GM23248 (cell line): ENCODE data around the gene CLIC6. TPM values are rescaled to one million over a fixed set of nuclear protein-coding genes. Genes with fewer than 3 reads are reported as not detected.
A peak's percentile ranks its signal among the peaks of the same experiment; 100 is the strongest.

Source experiments
- DNase-seq: peaks from one replicate; pipeline ENCODE4 v3.0.0-alpha.2; 2015
- H2AFZ ChIP-seq: fragments of 200-600 bp; sonication (generic); 2 replicates; pipeline ENCODE4 v1.6.1; 2016; ENCODE audit warnings: antibody characterized with exemption
- H3F3A ChIP-seq: fragments of 200-600 bp; sonication (generic); 2 replicates; pipeline ENCODE4 v1.6.1; 2016; ENCODE audit warnings: mild to moderate bottlenecking, antibody characterized with exemption, mixed run types; ENCODE audit not compliant: insufficient read depth
- H3K27ac ChIP-seq: fragments of 200-600 bp; sonication (generic); 2 replicates; pipeline ENCODE4 v1.5.1; 2016; ENCODE audit warnings: mild to moderate bottlenecking
- H3K27me3 ChIP-seq: fragments of 200-600 bp; sonication (generic); replicated peaks from 2 replicates; pipeline ENCODE4 v1.6.1; 2016; ENCODE audit warnings: mild to moderate bottlenecking; ENCODE audit not compliant: insufficient read depth
- H3K36me3 ChIP-seq: fragments of 200-600 bp; sonication (generic); 2 replicates; pipeline ENCODE4 v1.6.1; 2016; ENCODE audit warnings: low read depth, mild to moderate bottlenecking
- H3K4me1 ChIP-seq: fragments of 200-600 bp; sonication (generic); 2 replicates; pipeline ENCODE4 v1.6.1; 2016; ENCODE audit warnings: mild to moderate bottlenecking; ENCODE audit not compliant: insufficient read depth
- H3K4me2 ChIP-seq: fragments of 200-600 bp; sonication (generic); one replicate; pipeline ENCODE4 v1.6.1; 2016; ENCODE audit warnings: mild to moderate bottlenecking; ENCODE audit not compliant: unreplicated experiment
- H3K4me3 ChIP-seq: fragments of 200-600 bp; sonication (generic); 2 replicates; pipeline ENCODE4 v1.5.1; 2016; ENCODE audit warnings: mild to moderate bottlenecking
- H3K79me2 ChIP-seq: fragments of 200-600 bp; sonication (generic); 2 replicates; pipeline ENCODE4 v1.6.1; 2016; ENCODE audit warnings: mild to moderate bottlenecking; ENCODE audit not compliant: insufficient read depth
- H3K9ac ChIP-seq: fragments of 200-600 bp; sonication (generic); 2 replicates; pipeline ENCODE4 v1.6.1; 2016; ENCODE audit warnings: mild to moderate bottlenecking
- H3K9me2 ChIP-seq: fragments of 200-600 bp; sonication (generic); 2 replicates; pipeline ENCODE4 v1.6.1; 2016; ENCODE audit warnings: mixed run types, mild to moderate bottlenecking, moderate library complexity; ENCODE audit not compliant: insufficient read depth
- H3K9me3 ChIP-seq: fragments of 200-600 bp; sonication (generic); one replicate; pipeline ENCODE4 v1.6.1; 2017; ENCODE audit warnings: low read depth
- H4K20me1 ChIP-seq: fragments of 200-600 bp; sonication (generic); 2 replicates; pipeline ENCODE4 v1.6.0; 2016; ENCODE audit not compliant: insufficient read depth
- EZH2 ChIP-seq: fragments of 200-600 bp; sonication (generic); IDR thresholded peaks from 2 replicates; pipeline ENCODE4 v1.6.1; 2018; ENCODE audit warnings: antibody characterized with exemption, mild to moderate bottlenecking; ENCODE audit not compliant: insufficient read depth, poor library complexity, severe bottlenecking
- EZH2phosphoT487 ChIP-seq: fragments of 200-600 bp; sonication (generic); IDR thresholded peaks from 2 replicates; pipeline ENCODE4 v1.6.1; 2018; ENCODE audit warnings: antibody characterized with exemption, moderate library complexity, mild to moderate bottlenecking, low read depth; ENCODE audit not compliant: insufficient read depth
- WGBS, 2 experiments: methylation state at CpG; one replicate each; pipeline ENCODE4 v1.1.6; 2015 to 2017; ENCODE audit warnings: low lambda C conversion rate in 2 of 2, low coverage in 1 of 2; ENCODE audit errors: missing lambda C conversion rate in 2 of 2; 5-methylcytosine and 5-hydroxymethylcytosine counted together
- in situ Hi-C: fragments of 300-500 bp; cut with MboI; formaldehyde crosslinking; loops from 2 replicates; pipeline ENCODE4 v1.15.0; 2020
- polyA plus RNA-seq: library from polyadenylated mRNA; unstranded; fragments of >200 nt; fragmentation: Nextera tagmentation; extraction: Ambion mirVana; gene quantifications from 2 replicates; pipeline ENCODE4 v1.2.1, GENCODE V29; 2016
- total RNA-seq: library from RNA; depleted of rRNA; stranded (reverse); fragments of >200 nt; shearing (Covaris generic); gene quantifications from 2 replicates; pipeline ENCODE4 v1.2.3, GENCODE V29; 2014; rRNA removed

The CLIC6 gene
- total RNA-seq (not detected in 2 replicates), polyA plus RNA-seq (0.08 TPM in 1 of 2 replicates, not detected in the other)

DNA sequence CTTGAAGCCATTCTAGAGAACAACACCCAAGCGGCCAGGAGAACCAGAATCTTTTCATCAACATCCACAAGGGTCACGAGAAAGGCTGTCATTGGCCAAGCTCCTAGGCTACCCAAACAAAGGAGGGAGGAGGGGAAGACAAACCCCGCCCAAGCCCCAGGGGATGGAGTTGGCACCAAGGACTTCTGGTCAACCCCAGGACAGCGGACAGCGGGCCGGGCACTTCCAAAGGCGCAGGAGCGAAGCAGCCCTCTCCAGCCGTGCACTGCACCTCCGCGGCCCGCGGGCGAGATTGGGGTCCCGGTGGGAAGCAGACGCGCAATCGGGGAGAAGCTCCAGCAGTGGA lies at the start of gene CLIC6:
Gene CLIC6 (plus strand): TSS at position 192 of the 346 bp plus-strand sequence. CDS start 395 bp downstream, outside the sequence.
- H3K79me2 ChIP-seq: no peaks in the 10 kb centered on the region
- H3K27me3 ChIP-seq: peaks cover 79% of the 10 kb centered on the region
- WGBS, 2 experiments: 10 to 11% methylated on average over 18 of the region's 18 CpGs
- no peaks in the 10 kb centered on the region for H3K9me3 ChIP-seq
- H3K36me3 ChIP-seq: no peaks in the 10 kb centered on the region
- in situ Hi-C loops: no loop called here
- DNase-seq: no peak
- TF ChIP-seq EZH2phosphoT487 (no peak), EZH2 (no peak)
- no peaks in the 10 kb centered on the region for H4K20me1 ChIP-seq
- no peak within 1 kb of the TSS for H3K4me2 ChIP-seq
- no peaks in the 10 kb centered on the region; the same call in 1 of the 2 replicates for H3F3A ChIP-seq
- 0 out of 2 replicates have a peak within 1 kb of the TSS, but pooled peaks have one; percentile 11 for H3K4me3 ChIP-seq
- H3K27ac ChIP-seq: no peak within 1 kb of the TSS
- H2AFZ ChIP-seq: peak within 1 kb of the TSS; percentile 54
- H3K9ac ChIP-seq: no peak within 1 kb of the TSS
- no peaks in the 10 kb centered on the region for H3K9me2 ChIP-seq
- no peaks in the 10 kb centered on the region for H3K4me1 ChIP-seq

DNA sequence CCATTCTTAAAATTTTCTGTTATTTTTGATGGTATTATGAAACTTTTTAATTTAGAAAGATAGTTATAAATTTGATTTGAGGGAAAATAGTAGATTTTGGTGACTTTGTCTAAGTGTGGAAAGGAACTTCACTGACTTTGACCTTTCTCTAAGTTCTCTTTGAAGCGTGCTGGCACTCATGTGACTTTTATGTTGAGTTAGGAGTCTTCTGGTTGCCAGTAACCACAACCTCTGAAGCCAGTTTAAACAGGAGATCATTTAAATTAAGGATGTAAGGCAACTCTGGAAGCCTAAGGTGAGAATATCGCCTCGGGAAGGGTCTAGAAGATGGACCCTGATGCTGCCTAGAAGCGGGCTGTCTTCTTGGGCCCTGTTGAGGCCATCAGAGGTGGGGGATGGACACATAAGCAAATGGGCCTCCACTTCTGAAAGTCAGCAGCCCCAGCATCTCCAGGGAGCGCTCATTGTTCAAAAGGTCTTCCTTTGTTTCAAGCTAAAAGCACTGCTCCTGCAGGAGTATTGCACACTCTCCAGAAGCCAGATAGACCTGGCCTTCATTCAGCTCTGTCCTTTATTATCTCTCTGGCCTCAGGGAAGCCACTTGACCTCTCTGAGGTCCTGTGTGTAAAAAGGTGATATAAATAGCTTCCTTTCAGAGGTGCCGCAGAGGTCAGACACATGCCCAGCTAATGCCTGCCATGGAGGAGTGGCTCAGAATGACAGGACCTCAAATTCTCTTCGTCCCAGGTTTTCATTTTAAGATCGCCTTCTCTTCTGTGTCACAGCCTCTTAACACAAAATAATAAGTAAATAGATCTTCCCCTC lies 48.7 kb upstream of the CLIC6 start:
- 69 to 75% methylated on average over 8 of the region's 8 CpGs for WGBS, 2 experiments
- in situ Hi-C loops: no loop called here
- no peak overlapping the region for H3K4me2 ChIP-seq

DNA sequence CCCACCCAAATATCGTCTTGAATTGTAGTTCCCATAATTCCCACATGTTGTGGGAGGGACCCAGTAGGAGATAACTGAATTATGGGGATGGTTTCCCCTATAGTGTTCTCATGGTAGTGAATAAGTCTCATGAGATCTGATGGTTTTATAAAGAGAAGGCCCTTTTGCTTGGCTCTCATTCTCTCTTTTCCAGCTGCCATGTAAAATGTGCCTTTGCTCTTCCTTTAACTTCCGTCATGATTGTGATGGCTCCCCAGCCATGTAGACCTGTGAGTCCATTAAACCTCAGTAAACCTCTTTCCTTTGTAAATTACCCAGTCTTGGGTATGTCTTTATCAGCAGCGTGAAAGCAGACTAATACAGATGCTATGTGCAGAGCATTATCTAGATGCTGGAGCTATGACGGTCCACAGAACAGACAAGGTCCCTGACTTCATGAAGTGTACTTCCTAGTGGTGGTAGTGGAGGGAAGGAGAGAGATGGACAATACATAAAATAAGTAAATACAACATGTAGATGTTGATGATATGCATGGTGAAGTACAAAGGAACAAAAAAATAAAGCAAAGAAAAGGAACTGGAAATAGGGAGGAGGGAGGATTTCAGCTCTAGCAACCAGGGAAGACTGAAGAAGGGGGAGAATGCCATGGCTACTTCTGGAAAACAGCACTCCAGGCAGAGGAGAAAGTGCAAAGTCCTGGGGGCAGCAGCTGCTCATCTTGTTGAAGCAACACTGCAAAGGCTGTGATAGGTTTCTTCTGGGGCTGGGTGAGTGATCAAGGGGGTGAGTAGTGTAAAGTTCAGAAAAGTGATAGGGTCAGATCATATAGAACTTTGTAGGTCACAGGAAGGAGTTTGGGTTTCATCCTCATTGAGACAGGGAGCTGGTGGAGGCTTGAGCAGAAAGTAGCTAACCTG lies 47.1 kb upstream of the CLIC6 start:
- peaks cover 15% of the 10 kb centered on the region for H3K27me3 ChIP-seq
- DNase-seq: no peak
- H3F3A ChIP-seq: no peaks in the 10 kb centered on the region
- in situ Hi-C loops: no loop called here
- 68 to 72% methylated on average over 4 of the region's 4 CpGs for WGBS, 2 experiments
- no peaks in the 10 kb centered on the region for H3K79me2 ChIP-seq
- no peaks in the 10 kb centered on the region for H4K20me1 ChIP-seq
- no peaks in the 10 kb centered on the region for H3K9me2 ChIP-seq
- H2AFZ ChIP-seq: no peak overlapping the region
- no peaks in the 10 kb centered on the region for H3K9me3 ChIP-seq
- no peak overlapping the region for H3K9ac ChIP-seq
- no peaks in the 10 kb centered on the region for H3K36me3 ChIP-seq
- TF ChIP-seq EZH2phosphoT487 (no peak), EZH2 (no peak)
- no peak overlapping the region for H3K4me3 ChIP-seq
- no peak overlapping the region for H3K4me2 ChIP-seq
- no peaks in the 10 kb centered on the region for H3K4me1 ChIP-seq
- no peak overlapping the region for H3K27ac ChIP-seq

More for the DNA sequence above, 48.7 kb upstream of the CLIC6 start:
- Histone ChIP-seq H3K27ac (no peak overlapping the region), H3K27me3 (peaks cover 15% of the 10 kb centered on the region), H2AFZ (no peak overlapping the region), H3K36me3 (no peaks in the 10 kb centered on the region), H3F3A (no peaks in the 10 kb centered on the region), H3K9me2 (no peaks in the 10 kb centered on the region), H4K20me1 (no peaks in the 10 kb centered on the region), H3K9me3 (no peaks in the 10 kb centered on the region), H3K4me3 (no peak overlapping the region), H3K9ac (no peak overlapping the region), H3K79me2 (no peaks in the 10 kb centered on the region), H3K4me1 (no peaks in the 10 kb centered on the region; the same call in 1 of the 2 replicates)
- TF ChIP-seq EZH2 (no peak), EZH2phosphoT487 (no peak)
- no peak for DNase-seq

DNA sequence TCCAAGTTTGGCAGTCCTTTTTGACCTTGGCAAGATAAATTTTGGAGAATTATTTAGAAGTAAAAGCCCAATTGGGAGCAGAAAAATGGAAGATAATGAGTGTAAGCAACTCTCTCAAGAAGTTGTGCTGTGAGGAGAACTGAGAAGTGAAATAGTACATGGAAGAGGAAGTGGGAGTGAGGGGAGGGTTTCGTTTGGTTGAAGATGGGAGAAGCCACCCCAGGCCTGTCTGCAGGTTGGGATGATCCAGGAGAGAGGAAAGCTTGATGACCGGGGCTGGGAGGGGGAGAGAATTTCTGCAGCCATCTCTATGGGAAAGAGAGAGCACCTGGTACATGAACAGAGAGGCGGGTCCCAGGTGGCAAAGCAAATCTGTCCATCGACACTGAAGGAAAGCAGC lies 45.3 kb upstream of the CLIC6 start:
- WGBS, 2 experiments: 66 to 74% methylated on average over 4 of the region's 4 CpGs
- Histone ChIP-seq H3K9me2 (no peaks in the 10 kb centered on the region), H3K4me1 (no peaks in the 10 kb centered on the region), H4K20me1 (no peaks in the 10 kb centered on the region), H3K79me2 (no peaks in the 10 kb centered on the region), H3K9me3 (no peaks in the 10 kb centered on the region), H3K27ac (no peak overlapping the region), H2AFZ (no peak overlapping the region), H3K27me3 (peaks cover 15% of the 10 kb centered on the region), H3K4me3 (no peak overlapping the region), H3K9ac (no peak overlapping the region), H3K36me3 (no peaks in the 10 kb centered on the region), H3K4me2 (no peak overlapping the region), H3F3A (no peaks in the 10 kb centered on the region)
- in situ Hi-C loops: no loop called here
- TF ChIP-seq EZH2: no peak
- TF ChIP-seq EZH2phosphoT487: no peak
- DNase-seq: no peak
